Esophagus squamous epithelium (tissue), 5 donors: ENCODE results near the gene KRT86. TPM values are rescaled to one million over a fixed set of nuclear protein-coding genes. Genes with fewer than 3 reads are reported as not detected.
A peak's percentile ranks its signal among the peaks of the same experiment; 100 is the strongest.
"Not testable (repeated sequence)": the region's sequence is repeated elsewhere in the genome, so short reads cannot be mapped to it uniquely, and the experiment has no call there.

Experiments used
- DNase-seq: peaks from one replicate; lab custom pipeline; 2025; lab: John Stamatoyannopoulos, UW
- H3K27ac ChIP-seq, 4 donors: fragments of 200-600 bp; sonication (generic); one replicate each; pipeline ENCODE4 v1.5.1; 2016 to 2019; ENCODE audit warnings: mild to moderate bottlenecking in 1 of 4
- H3K27me3 ChIP-seq, 4 donors: fragments of 200-600 bp; sonication (generic); 1 replicate in 3 of 4; 2 replicates in 1 of 4; pipeline versions ENCODE4 v1.5.1 to v1.6.0; 2017 to 2021; ENCODE audit warnings: antibody characterized with exemption in 1 of 4
- H3K36me3 ChIP-seq, 3 donors: fragments of 200-600 bp; sonication (generic); one replicate each; pipeline ENCODE4 v1.5.1; 2016 to 2019
- H3K4me1 ChIP-seq, 3 donors: fragments of 200-600 bp; sonication (generic); one replicate each; pipeline ENCODE4 v1.5.1; 2017 to 2019
- H3K4me3 ChIP-seq, 4 donors: fragments of 200-600 bp; sonication (generic); 1 replicate in 3 of 4; 2 replicates in 1 of 4; pipeline ENCODE4 v1.5.1; 2016 to 2019; ENCODE audit warnings: mild to moderate bottlenecking in 2 of 4, moderate library complexity in 1 of 4
- H3K9me3 ChIP-seq, 3 donors: fragments of 200-600 bp; sonication (generic); one replicate each; pipeline ENCODE4 v1.5.1; 2016 to 2019
- POLR2A ChIP-seq, 4 donors: fragments of 450-650 bp; IDR thresholded peaks; one replicate each; pipeline ENCODE4 v1.6.1; 2017; ENCODE audit warnings: antibody characterized with exemption in 4 of 4, mild to moderate bottlenecking in 4 of 4, moderate library complexity in 3 of 4
- WGBS, 2 donors: methylation state at CpG; one replicate each; pipeline ENCODE4 v1.1.5; 2018; 5-methylcytosine and 5-hydroxymethylcytosine counted together
- intact Hi-C: fragments of 100-400 bp; cut with DNase I; formaldehyde crosslinking; loops from one replicate; pipeline ENCODE4 v1.15.0; 2022
- total RNA-seq, 4 donors: library from RNA; depleted of rRNA; stranded (reverse); fragments of >200 nt; gene quantifications; one replicate each; pipeline ENCODE4 v1.1.0, GENCODE V29; 2016
- TF ChIP-seq, protein P1 (sequence below), 6 experiments: fragments of 450-650 bp in 4 of 6; fragments of 200-600 bp in 2 of 6; sonication (generic) in 2 of 6; IDR thresholded peaks; one replicate each; pipeline ENCODE4 v1.5.1; 2016 to 2019; ENCODE audit warnings: antibody characterized with exemption in 6 of 6, mild to moderate bottlenecking in 4 of 6, moderate library complexity in 4 of 6
- donor health status: DM: yes; HTN: yes; CAD: no.

The KRT86 gene
- total RNA-seq, 4 donors from 2014 or later, result not detected

DNA sequence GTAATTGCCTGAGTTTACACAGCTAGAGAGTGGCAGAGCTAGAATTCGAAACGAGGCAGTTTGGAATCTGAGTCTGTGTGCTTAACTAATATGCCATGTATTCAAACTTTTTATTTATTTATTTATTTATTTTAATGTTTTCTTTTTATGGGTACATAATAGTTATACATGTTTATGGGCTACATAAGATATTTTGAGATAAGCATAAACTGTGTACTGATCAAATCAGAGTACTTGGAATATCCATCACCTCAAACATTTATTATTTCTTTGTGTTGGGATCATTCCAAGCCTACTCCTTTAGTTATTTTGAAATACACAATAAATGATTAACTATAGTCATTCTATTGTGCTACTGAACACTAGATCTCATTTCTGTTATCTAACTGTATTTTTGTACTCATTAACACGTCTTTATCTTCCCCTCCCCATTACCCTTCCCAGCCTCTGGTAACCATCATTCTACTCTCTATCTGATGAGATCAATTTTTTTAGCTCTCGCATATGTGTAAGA is 24.3 kb downstream of the KRT86 start:
- no peak for TF ChIP-seq POLR2A (IDR thresholded peaks at IDR 0.05)
- TF ChIP-seq, protein P1, sequence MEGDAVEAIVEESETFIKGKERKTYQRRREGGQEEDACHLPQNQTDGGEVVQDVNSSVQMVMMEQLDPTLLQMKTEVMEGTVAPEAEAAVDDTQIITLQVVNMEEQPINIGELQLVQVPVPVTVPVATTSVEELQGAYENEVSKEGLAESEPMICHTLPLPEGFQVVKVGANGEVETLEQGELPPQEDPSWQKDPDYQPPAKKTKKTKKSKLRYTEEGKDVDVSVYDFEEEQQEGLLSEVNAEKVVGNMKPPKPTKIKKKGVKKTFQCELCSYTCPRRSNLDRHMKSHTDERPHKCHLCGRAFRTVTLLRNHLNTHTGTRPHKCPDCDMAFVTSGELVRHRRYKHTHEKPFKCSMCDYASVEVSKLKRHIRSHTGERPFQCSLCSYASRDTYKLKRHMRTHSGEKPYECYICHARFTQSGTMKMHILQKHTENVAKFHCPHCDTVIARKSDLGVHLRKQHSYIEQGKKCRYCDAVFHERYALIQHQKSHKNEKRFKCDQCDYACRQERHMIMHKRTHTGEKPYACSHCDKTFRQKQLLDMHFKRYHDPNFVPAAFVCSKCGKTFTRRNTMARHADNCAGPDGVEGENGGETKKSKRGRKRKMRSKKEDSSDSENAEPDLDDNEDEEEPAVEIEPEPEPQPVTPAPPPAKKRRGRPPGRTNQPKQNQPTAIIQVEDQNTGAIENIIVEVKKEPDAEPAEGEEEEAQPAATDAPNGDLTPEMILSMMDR (IDR thresholded peaks at IDR 0.05), result no peak
- H3K27me3 ChIP-seq, result peaks cover 0 to 45% (median 0%) of the 10 kb centered on the region in 4 donors
- 70 to 72% methylated on average over 4 of the region's 4 CpGs for WGBS, 2 donors

DNA sequence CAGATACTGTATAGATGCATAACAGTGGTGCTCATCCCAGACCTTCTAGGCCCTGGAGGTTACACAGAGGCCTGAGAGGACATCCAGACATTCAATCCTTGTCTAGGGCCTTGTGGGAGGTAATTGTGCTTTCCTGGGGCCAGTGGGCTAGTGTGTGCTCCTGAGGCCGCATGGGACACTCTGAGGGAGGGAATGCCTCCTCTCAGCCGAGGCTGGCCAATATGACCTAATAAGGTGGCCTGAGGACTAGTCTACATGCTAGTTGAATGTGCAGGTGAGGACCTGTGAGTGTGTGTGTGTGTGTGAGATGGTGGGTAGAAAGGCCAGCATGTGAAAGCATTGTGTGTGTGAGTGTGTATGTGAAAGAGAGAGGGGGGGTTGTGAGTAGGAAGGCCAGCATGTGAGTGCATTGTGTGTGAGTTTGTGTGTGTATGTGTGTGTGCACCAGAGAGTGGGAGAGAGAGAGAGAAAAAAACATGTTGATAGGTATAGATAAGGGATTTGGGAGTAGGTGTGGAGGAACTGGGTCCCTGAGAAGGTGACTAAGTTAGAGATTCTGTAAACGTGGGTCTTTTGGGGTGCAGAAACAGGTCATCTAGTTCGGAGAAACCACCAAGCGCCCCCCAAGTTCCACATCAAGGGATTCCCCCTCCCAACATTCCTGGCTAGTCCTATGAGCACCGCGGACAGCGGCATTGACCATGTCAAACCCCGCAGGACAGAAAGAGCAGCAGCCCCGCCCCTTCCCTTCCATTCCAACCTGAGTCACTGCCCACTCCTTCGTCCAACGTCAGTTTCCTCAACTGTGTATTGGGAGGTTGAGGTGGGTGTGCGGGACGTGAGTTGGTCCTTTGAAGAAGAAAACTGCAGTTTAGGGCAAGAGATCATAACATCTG is 26.6 kb downstream of the KRT86 start:
- DNase-seq, result no peak
- 57 to 68% methylated on average over 8 to 11 of the region's 14 CpGs for WGBS, 2 donors

More for the DNA sequence above, 24.3 kb downstream of the KRT86 start:
- Histone ChIP-seq H3K27ac (no peak overlapping the region), H3K4me3 (no peak overlapping the region), H3K9me3 (no peaks in the 10 kb centered on the region), H3K4me1 (no peaks in the 10 kb centered on the region), H3K36me3 (no peaks in the 10 kb centered on the region)
- DNase-seq, result no peak
- intact Hi-C loops, result no loop called here

DNA sequence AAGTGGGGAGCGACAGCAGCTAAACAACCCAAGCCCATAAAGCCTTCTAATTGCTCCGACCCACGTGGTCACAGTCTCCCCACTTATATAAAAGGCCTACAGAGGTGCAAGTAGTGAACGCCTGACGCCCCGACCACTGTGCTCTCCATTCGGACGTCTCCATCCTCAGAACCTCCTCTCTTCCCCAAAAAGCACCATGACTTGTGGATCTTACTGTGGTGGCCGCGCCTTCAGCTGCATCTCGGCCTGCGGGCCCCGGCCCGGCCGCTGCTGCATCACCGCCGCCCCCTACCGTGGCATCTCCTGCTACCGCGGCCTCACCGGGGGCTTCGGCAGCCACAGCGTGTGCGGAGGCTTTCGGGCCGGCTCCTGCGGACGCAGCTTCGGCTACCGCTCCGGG is 27.3 kb downstream of the KRT86 start:
- H3K9me3 ChIP-seq, DNase-seq, H3K4me1 ChIP-seq, H3K4me3 ChIP-seq, H3K36me3 ChIP-seq, H3K27ac ChIP-seq, intact Hi-C loops: not testable (repeated sequence)
- H3K27me3 ChIP-seq, result peaks cover 0 to 33% (median 0%) of the 10 kb centered on the region in 4 donors
- WGBS, 2 donors, result 78 to 86% methylated on average over 13 to 16 of the region's 31 CpGs

More for the DNA sequence above, 26.6 kb downstream of the KRT86 start:
- H3K4me3 ChIP-seq, result no peak overlapping the region
- TF ChIP-seq, protein P1 (IDR thresholded peaks at IDR 0.05), result no peak
- TF ChIP-seq POLR2A (IDR thresholded peaks at IDR 0.05), result no peak
- no peaks in the 10 kb centered on the region for H3K36me3 ChIP-seq
- intact Hi-C loops, result no loop called here
- H3K4me1 ChIP-seq, result no peaks in the 10 kb centered on the region
- no peaks in the 10 kb centered on the region for H3K9me3 ChIP-seq
- H3K27ac ChIP-seq, result no peak overlapping the region
- H3K27me3 ChIP-seq, result peaks cover 0 to 31% (median 0%) of the 10 kb centered on the region in 4 donors

DNA sequence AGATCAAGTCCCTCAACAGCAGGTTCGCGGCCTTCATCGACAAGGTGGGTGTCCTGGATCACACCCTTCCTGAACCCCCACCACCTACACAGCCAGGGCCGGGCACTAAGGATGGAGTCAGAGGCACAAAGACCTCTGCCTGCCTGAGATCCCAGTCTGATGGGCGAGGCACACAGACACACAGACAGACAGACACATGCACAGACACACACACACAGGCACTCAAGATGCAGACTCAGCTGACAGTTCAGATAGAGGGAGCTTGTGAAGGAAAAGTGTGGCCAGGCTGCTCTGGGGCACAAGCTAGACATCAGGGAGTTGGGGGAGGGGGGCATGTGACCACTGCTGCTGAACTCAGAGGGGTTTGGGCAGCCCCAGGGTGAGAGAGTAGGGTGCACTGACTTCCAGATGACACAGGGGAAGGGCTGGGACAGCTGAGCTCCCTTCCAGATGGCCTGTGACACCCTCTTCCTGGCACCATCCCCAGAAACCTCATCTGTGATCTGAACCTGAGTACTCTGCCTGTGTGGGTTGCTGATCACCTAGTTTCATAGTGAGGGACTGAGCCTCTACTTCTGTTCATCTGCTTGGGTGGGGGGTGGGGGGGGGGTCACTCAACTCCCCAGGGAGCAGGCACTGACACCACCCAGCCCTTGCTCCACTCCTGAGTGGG is 27.9 kb downstream of the KRT86 start:
- H3K9me3 ChIP-seq, H3K4me1 ChIP-seq, intact Hi-C loops, H3K27ac ChIP-seq, DNase-seq, H3K4me3 ChIP-seq, H3K36me3 ChIP-seq: not testable (repeated sequence)
- peaks cover 0 to 33% (median 0%) of the 10 kb centered on the region in 4 donors for H3K27me3 ChIP-seq
- WGBS, 2 donors, result no CpG with 5 or more reads among the region's 5 CpGs

DNA sequence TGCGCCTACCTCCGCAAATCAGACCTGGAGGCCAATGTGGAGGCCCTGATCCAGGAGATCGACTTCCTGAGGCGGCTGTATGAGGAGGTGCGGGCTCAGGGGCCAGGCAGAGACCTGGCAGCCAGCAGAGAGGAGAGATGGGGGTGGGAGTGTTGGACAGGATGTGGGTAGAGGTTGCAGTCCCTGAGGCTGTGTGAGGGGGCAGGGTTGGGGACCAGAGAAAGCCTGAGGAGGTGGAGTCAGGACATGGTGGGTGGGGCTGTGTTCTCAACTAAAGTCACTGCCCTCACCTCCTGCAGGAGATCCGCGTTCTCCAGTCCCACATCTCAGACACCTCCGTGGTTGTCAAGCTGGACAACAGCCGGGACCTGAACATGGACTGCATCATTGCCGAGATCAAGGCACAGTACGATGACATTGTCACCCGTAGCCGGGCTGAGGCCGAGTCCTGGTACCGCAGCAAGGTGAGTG is 30.5 kb downstream of the KRT86 start:
- peaks cover 4 to 14% (median 12%) of the 10 kb centered on the region in 3 donors for H3K4me1 ChIP-seq
- peaks cover 0 to 40% (median 0%) of the 10 kb centered on the region in 4 donors for H3K27me3 ChIP-seq
- intact Hi-C loops, DNase-seq, H3K36me3 ChIP-seq, H3K4me3 ChIP-seq, H3K27ac ChIP-seq, H3K9me3 ChIP-seq: not testable (repeated sequence)
- WGBS, 2 donors, result 80 to 83% methylated on average over 4 to 12 of the region's 15 CpGs

DNA sequence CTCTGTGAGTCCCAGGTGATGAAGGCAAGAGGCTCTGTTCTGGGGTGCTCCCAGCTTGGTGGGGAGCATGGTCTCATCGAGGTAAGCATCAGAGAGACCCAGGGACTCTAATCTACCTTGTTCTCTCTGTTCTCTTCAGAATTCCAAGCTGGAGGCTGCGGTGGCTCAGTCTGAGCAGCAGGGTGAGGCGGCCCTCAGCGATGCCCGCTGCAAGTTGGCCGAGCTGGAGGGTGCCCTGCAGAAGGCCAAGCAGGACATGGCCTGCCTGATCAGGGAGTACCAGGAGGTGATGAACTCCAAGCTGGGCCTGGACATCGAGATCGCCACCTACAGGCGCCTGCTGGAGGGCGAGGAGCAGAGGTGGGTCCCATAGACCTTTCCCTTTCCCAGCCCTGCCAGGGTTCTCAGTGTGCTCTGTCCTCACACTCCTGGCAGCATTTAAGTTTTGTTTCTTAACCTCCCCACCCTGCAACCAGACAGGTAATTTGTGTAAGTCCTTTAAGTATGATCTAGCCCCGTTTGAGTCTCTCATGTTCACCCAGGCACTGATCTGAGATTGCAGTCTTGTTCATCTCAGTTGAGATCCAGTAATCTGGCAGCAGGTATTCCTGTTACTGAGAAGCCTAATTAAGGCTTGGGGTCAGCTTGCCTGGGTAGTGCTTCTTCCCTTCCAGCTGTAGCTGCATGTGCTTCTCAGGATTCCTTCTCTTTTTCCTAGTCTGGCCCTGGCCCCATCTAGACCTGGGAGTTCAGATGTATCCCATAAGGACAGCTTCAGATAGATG is 31.7 kb downstream of the KRT86 start:
- Histone ChIP-seq H3K9me3 (no peaks in the 10 kb centered on the region), H3K27ac (no peak overlapping the region), H3K36me3 (no peaks in the 10 kb centered on the region), H3K27me3 (peaks cover 0 to 51% (median 0%) of the 10 kb centered on the region in 4 donors), H3K4me3 (no peak overlapping the region), H3K4me1 (peaks cover 4 to 14% (median 12%) of the 10 kb centered on the region in 3 donors)
- WGBS, 2 donors, result 45 to 59% methylated on average over 5 of the region's 11 CpGs
- TF ChIP-seq, protein P1 (IDR thresholded peaks at IDR 0.05), result peak in 3 of 6 experiments; percentile 18 to 51 (median 33)
- TF ChIP-seq POLR2A (IDR thresholded peaks at IDR 0.05), result no peak
- intact Hi-C loops, result no loop called here
- DNase-seq, result no peak
